ENCODE measurements around the gene TNFRSF1A. TPM values are rescaled to one million over a fixed set of nuclear protein-coding genes. Genes with fewer than 3 reads are reported as not detected.

Gene TNFRSF1A
- polyA plus RNA-seq, 1 donor from 2014 or later = 4.5 TPM

DNA sequence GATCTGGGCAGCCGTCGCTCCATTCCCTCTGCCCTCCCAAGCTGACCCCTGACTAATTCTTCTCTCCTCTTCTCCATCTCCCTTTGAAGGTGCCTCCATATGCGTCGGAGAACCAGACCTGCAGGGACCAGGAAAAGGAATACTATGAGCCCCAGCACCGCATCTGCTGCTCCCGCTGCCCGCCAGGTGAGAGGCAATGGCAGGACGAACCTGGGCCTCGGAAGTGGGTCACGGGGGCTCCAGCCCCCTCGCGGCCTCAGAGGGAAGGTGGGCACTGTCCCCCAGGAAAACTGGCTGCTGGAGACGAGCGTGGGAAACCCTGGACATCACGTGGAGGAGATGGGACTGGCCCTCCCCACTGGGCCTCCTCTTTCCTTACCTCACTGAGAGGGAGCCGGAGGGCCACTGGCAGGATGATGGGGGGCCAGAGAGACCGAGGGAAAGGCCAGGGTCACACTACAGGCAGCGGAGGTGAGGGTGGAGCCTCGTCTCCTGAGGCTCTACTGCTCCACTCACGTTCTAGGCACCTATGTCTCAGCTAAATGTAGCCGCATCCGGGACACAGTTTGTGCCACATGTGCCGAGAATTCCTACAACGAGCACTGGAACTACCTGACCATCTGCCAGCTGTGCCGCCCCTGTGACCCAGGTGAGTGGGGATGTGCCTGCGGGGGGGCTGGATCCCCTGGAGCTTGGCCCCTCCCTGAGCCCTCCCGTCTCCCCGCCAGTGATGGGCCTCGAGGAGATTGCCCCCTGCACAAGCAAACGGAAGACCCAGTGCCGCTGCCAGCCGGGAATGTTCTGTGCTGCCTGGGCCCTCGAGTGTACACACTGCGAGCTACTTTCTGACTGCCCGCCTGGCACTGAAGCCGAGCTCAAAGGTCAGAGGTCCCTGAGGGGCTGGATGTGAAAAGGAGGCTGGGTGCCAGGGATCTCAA is 42.9 kb upstream of the TNFRSF1A start:
- H4K20me1 ChIP-seq (ENCODE audit: insufficient read depth) = no peaks in the 10 kb centered on the region
- H3K79me2 ChIP-seq (replicated peaks; ENCODE audit: insufficient read depth, low read length) = no peaks in the 10 kb centered on the region
- H3K36me3 ChIP-seq (ENCODE audit: insufficient read depth, low read length) = no peaks in the 10 kb centered on the region
- no peaks in the 10 kb centered on the region for H3F3A ChIP-seq (ENCODE audit: insufficient read depth, low read length, poor library complexity, severe bottlenecking)
- H3K9ac ChIP-seq (ENCODE audit: low read length) = no peak overlapping the region
- H3K27ac ChIP-seq (ENCODE audit: low read length) = no peak overlapping the region
- no peaks in the 10 kb centered on the region for H3K9me3 ChIP-seq (ENCODE audit: low read length)
- TF ChIP-seq EP300 (conservative IDR thresholded peaks at IDR 0.05; ENCODE audit: poor library complexity, severe bottlenecking) (no peak), TAF1 (IDR thresholded peaks at IDR 0.05; ENCODE audit: low read depth) (no peak), CTCF (IDR thresholded peaks at IDR 0.05; ENCODE audit: poor library complexity, severe bottlenecking) (no peak), SMC3 (conservative IDR thresholded peaks at IDR 0.05; ENCODE audit: poor library complexity) (no peak), EZH2 (IDR thresholded peaks at IDR 0.05; ENCODE audit: borderline replicate concordance, insufficient read depth, low read length, poor library complexity, severe bottlenecking) (no peak), MXI1 (conservative IDR thresholded peaks at IDR 0.05; ENCODE audit: poor library complexity, severe bottlenecking) (no peak), RAD21 (conservative IDR thresholded peaks at IDR 0.05) (no peak), POLR2AphosphoS5 (IDR thresholded peaks at IDR 0.05) (no peak)
- TF ChIP-seq, protein P1, sequence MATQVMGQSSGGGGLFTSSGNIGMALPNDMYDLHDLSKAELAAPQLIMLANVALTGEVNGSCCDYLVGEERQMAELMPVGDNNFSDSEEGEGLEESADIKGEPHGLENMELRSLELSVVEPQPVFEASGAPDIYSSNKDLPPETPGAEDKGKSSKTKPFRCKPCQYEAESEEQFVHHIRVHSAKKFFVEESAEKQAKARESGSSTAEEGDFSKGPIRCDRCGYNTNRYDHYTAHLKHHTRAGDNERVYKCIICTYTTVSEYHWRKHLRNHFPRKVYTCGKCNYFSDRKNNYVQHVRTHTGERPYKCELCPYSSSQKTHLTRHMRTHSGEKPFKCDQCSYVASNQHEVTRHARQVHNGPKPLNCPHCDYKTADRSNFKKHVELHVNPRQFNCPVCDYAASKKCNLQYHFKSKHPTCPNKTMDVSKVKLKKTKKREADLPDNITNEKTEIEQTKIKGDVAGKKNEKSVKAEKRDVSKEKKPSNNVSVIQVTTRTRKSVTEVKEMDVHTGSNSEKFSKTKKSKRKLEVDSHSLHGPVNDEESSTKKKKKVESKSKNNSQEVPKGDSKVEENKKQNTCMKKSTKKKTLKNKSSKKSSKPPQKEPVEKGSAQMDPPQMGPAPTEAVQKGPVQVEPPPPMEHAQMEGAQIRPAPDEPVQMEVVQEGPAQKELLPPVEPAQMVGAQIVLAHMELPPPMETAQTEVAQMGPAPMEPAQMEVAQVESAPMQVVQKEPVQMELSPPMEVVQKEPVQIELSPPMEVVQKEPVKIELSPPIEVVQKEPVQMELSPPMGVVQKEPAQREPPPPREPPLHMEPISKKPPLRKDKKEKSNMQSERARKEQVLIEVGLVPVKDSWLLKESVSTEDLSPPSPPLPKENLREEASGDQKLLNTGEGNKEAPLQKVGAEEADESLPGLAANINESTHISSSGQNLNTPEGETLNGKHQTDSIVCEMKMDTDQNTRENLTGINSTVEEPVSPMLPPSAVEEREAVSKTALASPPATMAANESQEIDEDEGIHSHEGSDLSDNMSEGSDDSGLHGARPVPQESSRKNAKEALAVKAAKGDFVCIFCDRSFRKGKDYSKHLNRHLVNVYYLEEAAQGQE (IDR thresholded peaks at IDR 0.05; ENCODE audit: borderline replicate concordance) = no peak
- no peak overlapping the region for H3K4me2 ChIP-seq (ENCODE audit: low read length)
- H3K27me3 ChIP-seq (ENCODE audit: insufficient read depth, low read depth, low read length) = no peaks in the 10 kb centered on the region
- H2AFZ ChIP-seq (ENCODE audit: low read depth, low read length) = no peak overlapping the region
- H3K4me3 ChIP-seq (ENCODE audit: low read length) = no peak overlapping the region
- H3K9me2 ChIP-seq (ENCODE audit: insufficient read depth, low read length) = no peaks in the 10 kb centered on the region

DNA sequence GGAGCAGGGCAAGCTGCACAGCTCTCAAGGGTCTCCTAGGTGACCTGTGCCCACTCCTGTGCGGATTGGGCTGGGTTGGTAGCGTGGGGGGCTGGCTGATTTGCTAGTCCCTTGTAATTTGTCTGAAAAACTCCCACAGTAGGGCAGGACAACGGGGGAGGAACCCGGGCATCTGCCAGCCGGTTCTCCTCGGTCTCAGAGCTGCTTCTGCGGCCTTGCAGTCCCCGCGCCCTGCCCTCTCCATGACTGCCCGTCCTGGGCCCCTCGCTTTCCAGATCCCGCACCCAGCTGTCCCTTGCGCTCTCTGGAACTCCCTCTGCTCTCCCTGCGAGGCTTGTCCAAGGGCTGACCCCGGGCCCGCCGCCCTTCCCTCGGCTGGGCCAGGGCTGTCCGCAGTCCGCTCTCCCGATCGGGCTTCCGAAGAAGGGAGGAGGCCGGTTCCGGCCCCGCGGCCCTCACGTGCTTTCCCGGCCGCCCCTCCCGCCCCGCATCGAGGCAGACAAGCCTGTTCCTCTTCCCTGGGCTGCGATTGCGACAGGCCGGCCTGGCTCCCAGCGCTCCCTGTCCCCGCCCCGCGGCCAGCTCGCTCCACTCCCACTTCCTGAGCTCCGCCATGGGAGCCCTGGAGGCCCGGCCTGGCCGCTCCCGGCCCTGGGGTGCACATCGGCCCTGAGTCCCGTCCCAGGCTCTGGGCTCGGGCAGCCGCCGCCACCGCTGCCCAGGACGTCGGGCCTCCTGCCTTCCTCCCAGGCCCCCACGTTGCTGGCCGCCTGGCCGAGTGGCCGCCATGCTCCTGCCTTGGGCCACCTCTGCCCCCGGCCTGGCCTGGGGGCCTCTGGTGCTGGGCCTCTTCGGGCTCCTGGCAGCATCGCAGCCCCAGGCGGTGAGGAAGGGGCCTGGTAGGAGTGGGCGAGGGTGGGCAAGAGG is 42.0 kb upstream of the TNFRSF1A start, which contains the start of gene LTBR:
Gene LTBR, plus strand, starts transcription at position 591 of the 927 bp plus-strand sequence. Its CDS starts 197 bp downstream, at position 788.
- Histone ChIP-seq H3F3A (ENCODE audit: insufficient read depth, low read length, poor library complexity, severe bottlenecking) (no peaks in the 10 kb centered on the region), H3K36me3 (ENCODE audit: insufficient read depth, low read length) (no peaks in the 10 kb centered on the region), H3K4me3 (ENCODE audit: low read length) (no peak within 1 kb of the TSS), H3K9me2 (ENCODE audit: insufficient read depth, low read length) (no peaks in the 10 kb centered on the region), H3K9me3 (ENCODE audit: low read length) (no peaks in the 10 kb centered on the region), H3K27me3 (ENCODE audit: insufficient read depth, low read depth, low read length) (no peaks in the 10 kb centered on the region), H3K79me2 (replicated peaks; ENCODE audit: insufficient read depth, low read length) (no peaks in the 10 kb centered on the region), H3K9ac (ENCODE audit: low read length) (no peak within 1 kb of the TSS), H2AFZ (ENCODE audit: low read depth, low read length) (no peak within 1 kb of the TSS), H4K20me1 (ENCODE audit: insufficient read depth) (no peaks in the 10 kb centered on the region), H3K27ac (ENCODE audit: low read length) (no peak within 1 kb of the TSS), H3K4me2 (ENCODE audit: low read length) (no peak within 1 kb of the TSS)
- no peak for TF ChIP-seq EP300 (conservative IDR thresholded peaks at IDR 0.05; ENCODE audit: poor library complexity, severe bottlenecking)
- no peak for TF ChIP-seq RAD21 (conservative IDR thresholded peaks at IDR 0.05)
- TF ChIP-seq, protein P1 (IDR thresholded peaks at IDR 0.05; ENCODE audit: borderline replicate concordance) = no peak
- TF ChIP-seq TAF1 (IDR thresholded peaks at IDR 0.05; ENCODE audit: low read depth) = no peak
- TF ChIP-seq CTCF (IDR thresholded peaks at IDR 0.05; ENCODE audit: poor library complexity, severe bottlenecking) = no peak
- TF ChIP-seq POLR2AphosphoS5 (IDR thresholded peaks at IDR 0.05) = no peak
- TF ChIP-seq EZH2 (IDR thresholded peaks at IDR 0.05; ENCODE audit: borderline replicate concordance, insufficient read depth, low read length, poor library complexity, severe bottlenecking) = no peak
